ENCODE measurements around the gene ZNF573.

GRCh38 chr19:37763488-37763887, 15.9 kb downstream of the ZNF573 start:
- TF ChIP-seq POLR2A (IDR thresholded peaks at IDR 0.05) = no peak
- TF ChIP-seq, protein P1, sequence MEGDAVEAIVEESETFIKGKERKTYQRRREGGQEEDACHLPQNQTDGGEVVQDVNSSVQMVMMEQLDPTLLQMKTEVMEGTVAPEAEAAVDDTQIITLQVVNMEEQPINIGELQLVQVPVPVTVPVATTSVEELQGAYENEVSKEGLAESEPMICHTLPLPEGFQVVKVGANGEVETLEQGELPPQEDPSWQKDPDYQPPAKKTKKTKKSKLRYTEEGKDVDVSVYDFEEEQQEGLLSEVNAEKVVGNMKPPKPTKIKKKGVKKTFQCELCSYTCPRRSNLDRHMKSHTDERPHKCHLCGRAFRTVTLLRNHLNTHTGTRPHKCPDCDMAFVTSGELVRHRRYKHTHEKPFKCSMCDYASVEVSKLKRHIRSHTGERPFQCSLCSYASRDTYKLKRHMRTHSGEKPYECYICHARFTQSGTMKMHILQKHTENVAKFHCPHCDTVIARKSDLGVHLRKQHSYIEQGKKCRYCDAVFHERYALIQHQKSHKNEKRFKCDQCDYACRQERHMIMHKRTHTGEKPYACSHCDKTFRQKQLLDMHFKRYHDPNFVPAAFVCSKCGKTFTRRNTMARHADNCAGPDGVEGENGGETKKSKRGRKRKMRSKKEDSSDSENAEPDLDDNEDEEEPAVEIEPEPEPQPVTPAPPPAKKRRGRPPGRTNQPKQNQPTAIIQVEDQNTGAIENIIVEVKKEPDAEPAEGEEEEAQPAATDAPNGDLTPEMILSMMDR (IDR thresholded peaks at IDR 0.05) = no peak
